Subcutaneous adipose tissue (tissue), 4 donors: Measurements from ENCODE around the gene CLK2. TPM values are rescaled to one million over a fixed set of nuclear protein-coding genes. Genes with fewer than 3 reads are reported as not detected.

Source experiments
- total RNA-seq, 4 donors: library from RNA; depleted of rRNA; stranded (reverse); fragments of >200 nt; gene quantifications; one replicate each; pipeline ENCODE4 v1.1.0, GENCODE V29; 2016
- TF ChIP-seq, protein P1 (sequence below): fragments of 450-650 bp; IDR thresholded peaks from one replicate; pipeline ENCODE4 v1.5.1; 2016; ENCODE audit warnings: low read depth, mild to moderate bottlenecking, control low read depth, antibody characterized with exemption, moderate library complexity

Gene CLK2
- total RNA-seq, 4 donors from 2014 or later, result 23.5 to 36.7 (median 26.3) TPM

DNA sequence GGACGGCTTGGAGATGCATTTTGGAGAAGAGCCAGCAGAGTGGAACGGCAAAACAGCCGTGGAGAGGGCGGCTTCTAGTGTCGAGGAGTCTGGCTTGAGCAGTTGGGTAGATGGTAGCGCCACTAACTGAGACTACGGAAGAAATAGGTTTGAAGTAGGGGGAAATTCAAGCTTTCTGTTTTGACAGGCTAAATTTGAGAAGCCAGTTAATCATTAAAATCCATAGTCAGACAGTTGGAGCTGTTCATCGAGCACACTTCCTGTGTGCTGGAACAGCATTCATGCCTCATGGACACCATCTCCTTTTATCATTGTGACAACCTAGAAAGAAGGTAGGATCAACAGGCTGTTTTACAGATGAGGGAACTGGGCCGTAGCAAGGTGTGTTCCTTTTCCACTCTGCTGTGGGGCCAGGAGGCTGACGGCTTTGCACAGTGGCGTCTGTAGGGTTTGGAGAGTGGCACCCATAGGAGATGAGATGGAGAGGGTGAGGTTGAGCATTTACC lies 31.3 kb upstream of the CLK2 start:
- TF ChIP-seq, protein P1, sequence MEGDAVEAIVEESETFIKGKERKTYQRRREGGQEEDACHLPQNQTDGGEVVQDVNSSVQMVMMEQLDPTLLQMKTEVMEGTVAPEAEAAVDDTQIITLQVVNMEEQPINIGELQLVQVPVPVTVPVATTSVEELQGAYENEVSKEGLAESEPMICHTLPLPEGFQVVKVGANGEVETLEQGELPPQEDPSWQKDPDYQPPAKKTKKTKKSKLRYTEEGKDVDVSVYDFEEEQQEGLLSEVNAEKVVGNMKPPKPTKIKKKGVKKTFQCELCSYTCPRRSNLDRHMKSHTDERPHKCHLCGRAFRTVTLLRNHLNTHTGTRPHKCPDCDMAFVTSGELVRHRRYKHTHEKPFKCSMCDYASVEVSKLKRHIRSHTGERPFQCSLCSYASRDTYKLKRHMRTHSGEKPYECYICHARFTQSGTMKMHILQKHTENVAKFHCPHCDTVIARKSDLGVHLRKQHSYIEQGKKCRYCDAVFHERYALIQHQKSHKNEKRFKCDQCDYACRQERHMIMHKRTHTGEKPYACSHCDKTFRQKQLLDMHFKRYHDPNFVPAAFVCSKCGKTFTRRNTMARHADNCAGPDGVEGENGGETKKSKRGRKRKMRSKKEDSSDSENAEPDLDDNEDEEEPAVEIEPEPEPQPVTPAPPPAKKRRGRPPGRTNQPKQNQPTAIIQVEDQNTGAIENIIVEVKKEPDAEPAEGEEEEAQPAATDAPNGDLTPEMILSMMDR, result no peak

DNA sequence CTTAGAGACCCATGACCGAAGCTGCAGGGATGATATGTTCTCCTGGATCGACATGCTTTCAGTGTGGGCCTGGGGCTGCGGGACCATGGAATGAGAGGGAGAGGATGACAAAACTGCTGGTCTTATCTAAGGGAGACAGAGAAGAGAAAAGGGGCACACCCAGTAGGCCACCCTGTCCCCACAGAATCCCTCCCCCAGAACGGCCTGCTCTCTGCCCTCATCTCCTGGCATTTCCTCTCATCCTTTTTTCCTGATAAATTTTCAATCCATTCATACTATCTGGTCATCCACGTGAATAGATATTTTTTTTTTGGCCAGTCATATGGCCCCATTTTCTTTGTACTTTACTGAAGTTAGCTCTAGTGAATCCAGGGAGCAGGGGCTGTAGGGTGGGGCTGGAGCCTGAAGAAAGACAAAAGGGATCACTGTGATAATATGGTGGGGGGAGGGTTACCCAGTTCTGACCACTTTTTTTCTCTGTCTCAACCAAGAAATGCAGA lies 28.1 kb upstream of the CLK2 start, which contains the start of gene PKLR:
Gene PKLR (minus strand): TSS at position 97 of the 500 bp plus-strand sequence. CDS start 43 bp downstream, at position 54.
- TF ChIP-seq, protein P1, result no peak

DNA sequence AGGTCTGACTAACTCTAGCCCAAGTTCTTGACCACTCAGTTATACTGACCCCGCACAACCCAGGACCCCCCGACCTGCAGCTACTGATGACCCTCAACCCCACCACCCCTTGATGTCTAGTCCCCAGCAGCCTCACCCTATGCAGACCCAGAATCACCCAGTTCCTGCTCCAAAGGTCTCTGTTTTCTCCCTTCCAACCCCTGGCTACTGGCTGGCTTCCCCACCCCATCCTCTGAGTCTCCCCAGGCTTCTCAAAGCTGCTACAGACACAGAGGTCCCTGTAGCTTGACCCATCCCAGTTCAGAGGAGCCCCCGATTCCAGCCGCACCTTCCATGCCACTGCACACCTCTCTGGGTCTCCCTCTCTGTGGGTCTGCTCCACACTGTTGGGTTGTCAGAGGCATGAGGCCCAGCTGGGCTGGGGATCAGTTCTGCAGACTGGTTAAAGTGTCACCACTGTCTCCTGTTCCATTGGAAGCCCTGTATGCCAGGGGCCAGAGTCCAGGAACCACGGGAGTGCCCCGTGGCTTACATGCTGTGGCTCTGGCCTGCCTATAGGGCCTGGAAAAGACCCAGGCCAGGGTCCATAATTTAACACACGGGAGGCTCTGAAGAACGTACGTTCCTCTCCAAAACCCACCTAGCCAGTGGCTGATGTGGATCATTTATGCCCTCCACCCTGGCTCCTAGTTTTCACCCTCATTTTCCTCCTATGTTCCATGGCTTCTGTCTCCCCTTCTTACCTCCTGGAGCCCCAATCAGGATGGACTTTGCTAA lies 27.4 kb upstream of the CLK2 start:
- TF ChIP-seq, protein P1, result no peak

DNA sequence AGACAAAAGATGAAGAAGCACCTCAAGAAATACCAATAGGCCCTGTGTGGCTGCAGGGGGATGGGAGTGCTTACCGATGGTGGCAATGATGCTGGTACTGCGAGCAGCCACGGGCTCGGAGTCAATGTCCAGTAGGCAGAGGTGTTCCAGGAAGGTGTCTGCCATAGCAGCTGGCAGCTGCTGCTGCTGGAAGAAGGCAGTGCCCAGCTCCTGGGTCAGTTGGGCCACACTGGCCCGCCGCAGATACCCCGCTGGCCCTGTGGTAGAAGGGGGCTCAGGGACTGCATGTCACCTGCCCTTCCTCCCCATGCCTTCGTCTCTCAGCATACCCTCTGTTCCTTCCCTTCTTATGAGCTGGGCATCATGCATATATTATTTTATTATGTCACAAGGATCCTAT lies 26.7 kb upstream of the CLK2 start:
- TF ChIP-seq, protein P1, result no peak

DNA sequence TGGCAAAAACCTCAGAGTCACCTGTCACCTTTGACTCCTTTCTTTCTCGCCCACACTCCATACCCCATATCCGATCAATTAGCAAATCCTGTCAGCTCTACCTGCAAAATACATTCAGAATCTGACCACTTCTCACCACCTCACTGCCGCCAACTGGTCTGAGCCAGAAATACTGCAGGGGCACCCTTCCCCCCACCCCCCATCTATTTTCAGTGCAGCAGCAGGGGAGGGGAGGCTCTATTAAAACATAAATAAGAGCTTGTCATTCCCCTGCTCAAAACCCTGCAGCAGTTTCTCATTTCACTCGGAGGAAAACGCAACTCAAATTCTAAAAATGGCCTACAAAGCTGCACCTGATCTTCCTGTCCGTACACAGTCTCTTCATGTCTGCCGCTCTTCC lies 24.1 kb upstream of the CLK2 start:
- TF ChIP-seq, protein P1, result no peak

DNA sequence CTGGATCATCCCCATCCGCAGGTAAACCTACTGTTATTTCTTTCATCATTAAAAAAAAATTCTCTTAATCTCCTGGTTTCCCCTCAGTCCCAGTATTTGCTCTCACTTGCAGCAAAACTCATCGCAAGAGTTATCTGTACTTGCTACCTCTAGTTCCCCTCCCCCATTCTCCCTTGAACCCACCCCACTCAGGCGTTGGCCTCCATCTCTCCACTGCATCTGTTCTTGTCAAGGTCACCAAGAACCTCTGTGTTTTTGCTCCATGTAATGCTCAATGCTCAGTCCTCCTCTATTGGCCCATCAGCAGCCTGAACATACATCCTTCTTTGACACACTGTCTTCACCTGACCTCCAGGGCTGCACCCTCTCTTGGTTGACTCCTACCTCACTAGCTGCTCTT lies 23.4 kb upstream of the CLK2 start:
- TF ChIP-seq, protein P1, result no peak

DNA sequence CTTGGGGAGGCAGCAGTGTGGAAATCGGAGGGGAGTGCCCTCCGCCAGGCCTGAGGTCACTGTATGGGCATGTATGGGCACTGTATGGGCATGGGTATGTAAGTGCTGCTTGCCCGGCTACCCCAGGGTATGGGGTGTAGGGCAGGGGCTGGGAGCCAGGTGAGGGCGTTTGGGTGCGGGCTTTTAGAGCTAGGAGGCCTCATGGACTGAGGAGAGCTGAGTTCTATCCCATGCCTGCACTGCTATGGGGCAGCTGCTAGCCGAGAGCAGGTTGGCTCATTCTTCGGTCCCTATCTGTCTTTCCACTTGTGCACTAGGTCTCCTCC lies 22.6 kb upstream of the CLK2 start:
- TF ChIP-seq, protein P1, result no peak
